ENCODE data around the gene LRRFIP1. TPM values are rescaled to one million over a fixed set of nuclear protein-coding genes. Genes with fewer than 3 reads are reported as not detected.

Gene LRRFIP1
- total RNA-seq, 3 donors from 2014 or later (not counting 1 experiment from before 2014, with no cell fraction given): 163 to 207 (median 188) TPM

- H3K36me3 Mint-ChIP-seq: no peaks in the 10 kb centered on the region
Observed at GRCh38 chr2:237588044-237588696, 39.2 kb upstream of the LRRFIP1 start.

DNA sequence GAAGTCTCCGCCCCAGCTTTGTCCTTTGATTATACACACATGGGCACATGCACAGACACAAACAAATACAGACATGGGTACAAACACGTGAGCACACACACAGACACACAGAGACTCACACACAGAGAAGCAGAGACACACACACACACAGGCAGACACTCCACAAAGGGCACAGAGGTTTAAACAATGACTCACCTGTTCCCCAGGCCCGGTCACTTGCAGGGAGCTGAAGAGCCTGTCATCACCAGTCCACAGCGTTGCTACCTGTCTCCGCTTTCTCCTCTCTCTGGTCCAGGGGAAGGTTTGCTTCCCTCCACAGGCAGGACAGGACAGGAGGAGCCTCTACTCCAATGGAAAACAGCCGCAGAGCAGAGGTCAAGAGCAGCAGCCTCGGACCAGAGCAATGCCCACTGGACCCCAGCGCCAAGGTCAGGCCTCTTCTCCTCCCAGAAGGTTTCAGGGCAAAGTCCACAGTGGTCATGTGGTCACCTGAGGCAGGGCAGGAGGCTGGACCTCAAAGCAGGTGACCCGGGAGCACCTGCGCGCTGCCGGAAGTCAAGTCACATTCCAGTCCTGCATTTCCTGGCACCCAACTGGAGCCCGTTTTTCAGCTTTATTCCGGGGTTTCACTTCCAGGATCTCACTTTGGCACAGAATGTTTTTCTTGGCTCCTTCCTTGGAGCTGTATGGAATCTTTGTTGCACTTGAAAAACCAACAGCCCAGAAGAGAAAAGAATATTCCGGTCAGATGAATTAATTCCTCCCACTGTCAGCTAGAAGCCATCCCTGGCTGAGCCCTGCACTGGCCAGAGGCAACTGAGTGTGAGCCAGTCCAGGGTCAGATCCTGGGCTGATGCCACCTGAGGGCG lies 36.9 kb upstream of the LRRFIP1 start, which contains the start of gene RAB17:
TSS of gene RAB17 (minus strand) at position 463 of the 869 bp plus-strand sequence. CDS start 4,580 bp downstream, outside the sequence.
- intact Hi-C loops (cut with micrococcal nuclease): no loop called here
- no peak within 1 kb of the TSS for H3K4me3 Mint-ChIP-seq
- no peaks in the 10 kb centered on the region for H3K9me3 Mint-ChIP-seq
- DNase-seq: no peak
- Histone ChIP-seq H3K27ac (ENCODE audit: low read length) (no peak within 1 kb of the TSS), H3K9me3 (ENCODE audit: control insufficient read depth, insufficient read depth, low read length) (no peaks in the 10 kb centered on the region), H3K36me3 (ENCODE audit: control insufficient read depth, insufficient read depth, low read length) (no peaks in the 10 kb centered on the region), H3K4me1 (ENCODE audit: control insufficient read depth, insufficient read depth, low read length) (peaks cover 6% of the 10 kb centered on the region), H3K27me3 (ENCODE audit: control insufficient read depth, insufficient read depth, low read length) (no peaks in the 10 kb centered on the region), H3K4me3 (ENCODE audit: low read length) (no peak within 1 kb of the TSS)
- ATAC-seq: no peak
- WGBS (ENCODE audit: insufficient coverage): 89% methylated on average over 16 of the region's 16 CpGs
- no peak for TF ChIP-seq CTCF (IDR thresholded peaks at IDR 0.05)
- H3K4me1 Mint-ChIP-seq: no peaks in the 10 kb centered on the region
- H3K27me3 Mint-ChIP-seq (ENCODE audit: low read depth in 2 of 2): peaks cover 0 to 10% of the 10 kb centered on the region in 2 donors
- H3K27ac Mint-ChIP-seq: no peak within 1 kb of the TSS
- H3K36me3 Mint-ChIP-seq: no peaks in the 10 kb centered on the region

More at GRCh38 chr2:237588044-237588696, 39.2 kb upstream of the LRRFIP1 start:
- H3K27ac ChIP-seq (ENCODE audit: low read length): no peak overlapping the region
- H3K36me3 ChIP-seq (ENCODE audit: control insufficient read depth, insufficient read depth, low read length): no peaks in the 10 kb centered on the region
- TF ChIP-seq CTCF (IDR thresholded peaks at IDR 0.05): no peak
- no peaks in the 10 kb centered on the region for H3K9me3 ChIP-seq (ENCODE audit: control insufficient read depth, insufficient read depth, low read length)
- Mint-ChIP-seq H3K27me3 (ENCODE audit: low read depth in 2 of 2) (peaks cover 0 to 10% of the 10 kb centered on the region in 2 donors), H3K4me1 (no peaks in the 10 kb centered on the region), H3K4me3 (no peak overlapping the region), H3K27ac (no peak overlapping the region), H3K9me3 (no peaks in the 10 kb centered on the region)
- H3K4me1 ChIP-seq (ENCODE audit: control insufficient read depth, insufficient read depth, low read length): peaks cover 6% of the 10 kb centered on the region
- intact Hi-C loops (cut with micrococcal nuclease): no loop called here
- H3K4me3 ChIP-seq (ENCODE audit: low read length): no peak overlapping the region
- DNase-seq: no peak
- ATAC-seq: no peak
- 89% methylated on average over 6 of the region's 9 CpGs for WGBS (ENCODE audit: insufficient coverage)
- H3K27me3 ChIP-seq (ENCODE audit: control insufficient read depth, insufficient read depth, low read length): no peaks in the 10 kb centered on the region

DNA sequence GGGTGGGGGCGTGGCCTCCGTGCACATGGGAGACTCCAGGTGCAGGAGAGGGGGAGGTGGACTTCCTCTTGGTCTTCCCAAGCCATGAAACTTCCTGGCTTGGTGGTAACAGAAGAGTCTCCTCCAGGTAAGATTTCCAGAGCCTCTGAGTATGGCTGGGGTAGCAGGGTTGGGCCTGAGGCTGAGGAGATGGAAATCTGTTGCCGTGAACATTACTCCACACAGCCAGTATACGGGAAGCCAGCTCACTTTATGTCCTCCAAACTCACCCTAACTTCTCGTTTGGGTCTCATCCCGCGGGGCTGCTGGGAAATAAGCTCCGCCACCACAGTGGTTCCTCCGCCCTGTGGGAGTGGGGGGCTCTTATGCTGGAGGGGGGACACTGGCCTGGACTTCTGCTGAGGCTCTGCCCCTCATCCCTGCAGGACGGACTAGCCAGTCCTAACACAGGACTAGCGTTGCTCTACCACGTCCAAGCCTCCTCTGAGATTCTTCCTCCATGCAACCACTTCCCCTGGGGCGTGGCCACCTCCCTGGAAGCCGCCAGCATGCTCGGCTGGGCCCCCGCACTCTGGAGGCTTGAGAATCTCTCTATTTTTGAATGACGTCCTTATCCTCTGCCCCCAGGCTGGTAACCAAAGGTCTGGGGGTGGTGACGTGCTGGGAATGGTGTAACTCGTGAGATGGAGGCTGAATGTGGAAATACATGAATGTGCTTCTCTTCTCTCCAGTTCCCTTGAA lies 36.1 kb upstream of the LRRFIP1 start:
- no peaks in the 10 kb centered on the region for H3K9me3 ChIP-seq (ENCODE audit: control insufficient read depth, insufficient read depth, low read length)
- 17% methylated on average over 12 of the region's 19 CpGs for WGBS (ENCODE audit: insufficient coverage)
- peaks cover 6% of the 10 kb centered on the region for H3K4me1 ChIP-seq (ENCODE audit: control insufficient read depth, insufficient read depth, low read length)
- Mint-ChIP-seq H3K27me3 (ENCODE audit: low read depth in 2 of 2) (peaks cover 0 to 10% of the 10 kb centered on the region in 2 donors), H3K9me3 (no peaks in the 10 kb centered on the region), H3K36me3 (no peaks in the 10 kb centered on the region), H3K27ac (no peak overlapping the region), H3K4me3 (no peak overlapping the region), H3K4me1 (no peaks in the 10 kb centered on the region)
- no peaks in the 10 kb centered on the region for H3K27me3 ChIP-seq (ENCODE audit: control insufficient read depth, insufficient read depth, low read length)
- no peak for DNase-seq
- ATAC-seq: no peak
- H3K27ac ChIP-seq (ENCODE audit: low read length): no peak overlapping the region
- no peaks in the 10 kb centered on the region for H3K36me3 ChIP-seq (ENCODE audit: control insufficient read depth, insufficient read depth, low read length)
- no peak overlapping the region for H3K4me3 ChIP-seq (ENCODE audit: low read length)
- no peak for TF ChIP-seq CTCF (IDR thresholded peaks at IDR 0.05)
- intact Hi-C loops (cut with micrococcal nuclease): no loop called here
